ENCODE data around the gene FOSL2. TPM values are rescaled to one million over a fixed set of nuclear protein-coding genes. Genes with fewer than 3 reads are reported as not detected.

The FOSL2 gene
- total RNA-seq, 1 donor from 2014 or later, result 38.4 TPM

GRCh38 chr2:28408764-28409599 lies 16.3 kb downstream of the FOSL2 start:
- no peak overlapping the region for H3K27ac Mint-ChIP-seq
- no peaks in the 10 kb centered on the region for H3K27me3 Mint-ChIP-seq
- no peak overlapping the region for H3K4me3 Mint-ChIP-seq (ENCODE audit: low read depth)

GRCh38 chr2:28411166-28411755 lies 18.6 kb downstream of the FOSL2 start:
- Mint-ChIP-seq H3K9me3 (ENCODE audit: low read depth) (no peaks in the 10 kb centered on the region), H3K36me3 (ENCODE audit: insufficient read depth) (peaks cover 13% of the 10 kb centered on the region), H3K4me3 (ENCODE audit: low read depth) (no peak overlapping the region), H3K27ac (no peak overlapping the region), H3K4me1 (ENCODE audit: low read depth) (no peaks in the 10 kb centered on the region), H3K27me3 (no peaks in the 10 kb centered on the region)
- TF ChIP-seq, protein P1, sequence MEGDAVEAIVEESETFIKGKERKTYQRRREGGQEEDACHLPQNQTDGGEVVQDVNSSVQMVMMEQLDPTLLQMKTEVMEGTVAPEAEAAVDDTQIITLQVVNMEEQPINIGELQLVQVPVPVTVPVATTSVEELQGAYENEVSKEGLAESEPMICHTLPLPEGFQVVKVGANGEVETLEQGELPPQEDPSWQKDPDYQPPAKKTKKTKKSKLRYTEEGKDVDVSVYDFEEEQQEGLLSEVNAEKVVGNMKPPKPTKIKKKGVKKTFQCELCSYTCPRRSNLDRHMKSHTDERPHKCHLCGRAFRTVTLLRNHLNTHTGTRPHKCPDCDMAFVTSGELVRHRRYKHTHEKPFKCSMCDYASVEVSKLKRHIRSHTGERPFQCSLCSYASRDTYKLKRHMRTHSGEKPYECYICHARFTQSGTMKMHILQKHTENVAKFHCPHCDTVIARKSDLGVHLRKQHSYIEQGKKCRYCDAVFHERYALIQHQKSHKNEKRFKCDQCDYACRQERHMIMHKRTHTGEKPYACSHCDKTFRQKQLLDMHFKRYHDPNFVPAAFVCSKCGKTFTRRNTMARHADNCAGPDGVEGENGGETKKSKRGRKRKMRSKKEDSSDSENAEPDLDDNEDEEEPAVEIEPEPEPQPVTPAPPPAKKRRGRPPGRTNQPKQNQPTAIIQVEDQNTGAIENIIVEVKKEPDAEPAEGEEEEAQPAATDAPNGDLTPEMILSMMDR (IDR thresholded peaks at IDR 0.05; ENCODE audit: unreplicated experiment), result no peak
- DNase-seq (ENCODE audit: low spot score, unreplicated experiment), result no peak

More at GRCh38 chr2:28408764-28409599, 16.3 kb downstream of the FOSL2 start:
- Mint-ChIP-seq H3K9me3 (ENCODE audit: low read depth) (no peaks in the 10 kb centered on the region), H3K4me1 (ENCODE audit: low read depth) (no peaks in the 10 kb centered on the region), H3K36me3 (ENCODE audit: insufficient read depth) (peaks cover 14% of the 10 kb centered on the region)
- TF ChIP-seq, protein P1 (IDR thresholded peaks at IDR 0.05; ENCODE audit: unreplicated experiment), result no peak
- DNase-seq (ENCODE audit: low spot score, unreplicated experiment), result no peak

- Mint-ChIP-seq H3K9me3 (ENCODE audit: low read depth) (no peaks in the 10 kb centered on the region), H3K27ac (no peak overlapping the region), H3K27me3 (no peaks in the 10 kb centered on the region), H3K4me1 (ENCODE audit: low read depth) (no peaks in the 10 kb centered on the region), H3K4me3 (ENCODE audit: low read depth) (no peak overlapping the region), H3K36me3 (ENCODE audit: insufficient read depth) (peaks cover 12% of the 10 kb centered on the region)
- TF ChIP-seq, protein P1 (IDR thresholded peaks at IDR 0.05; ENCODE audit: unreplicated experiment), result no peak
- DNase-seq (ENCODE audit: low spot score, unreplicated experiment), result no peak
Measured at GRCh38 chr2:28411956-28412609, 19.4 kb downstream of the FOSL2 start.

GRCh38 chr2:28412625-28413151 lies 20.0 kb downstream of the FOSL2 start:
- TF ChIP-seq, protein P1 (IDR thresholded peaks at IDR 0.05; ENCODE audit: unreplicated experiment), result no peak
- peaks cover 12% of the 10 kb centered on the region for H3K36me3 Mint-ChIP-seq (ENCODE audit: insufficient read depth)
- H3K27me3 Mint-ChIP-seq, result no peaks in the 10 kb centered on the region
- H3K4me3 Mint-ChIP-seq (ENCODE audit: low read depth), result no peak overlapping the region
- H3K9me3 Mint-ChIP-seq (ENCODE audit: low read depth), result no peaks in the 10 kb centered on the region
- H3K27ac Mint-ChIP-seq, result no peak overlapping the region
- H3K4me1 Mint-ChIP-seq (ENCODE audit: low read depth), result no peaks in the 10 kb centered on the region
- no peak for DNase-seq (ENCODE audit: low spot score, unreplicated experiment)

All from progenitor cell of endocrine pancreas (in vitro differentiated cells).